ENCODE results near the gene NFIA. TPM values are rescaled to one million over a fixed set of nuclear protein-coding genes. Genes with fewer than 3 reads are reported as not detected.

Gene NFIA
- polyA plus RNA-seq, 3 donors, result 3.9 to 25.9 (median 18.2) TPM

DNA sequence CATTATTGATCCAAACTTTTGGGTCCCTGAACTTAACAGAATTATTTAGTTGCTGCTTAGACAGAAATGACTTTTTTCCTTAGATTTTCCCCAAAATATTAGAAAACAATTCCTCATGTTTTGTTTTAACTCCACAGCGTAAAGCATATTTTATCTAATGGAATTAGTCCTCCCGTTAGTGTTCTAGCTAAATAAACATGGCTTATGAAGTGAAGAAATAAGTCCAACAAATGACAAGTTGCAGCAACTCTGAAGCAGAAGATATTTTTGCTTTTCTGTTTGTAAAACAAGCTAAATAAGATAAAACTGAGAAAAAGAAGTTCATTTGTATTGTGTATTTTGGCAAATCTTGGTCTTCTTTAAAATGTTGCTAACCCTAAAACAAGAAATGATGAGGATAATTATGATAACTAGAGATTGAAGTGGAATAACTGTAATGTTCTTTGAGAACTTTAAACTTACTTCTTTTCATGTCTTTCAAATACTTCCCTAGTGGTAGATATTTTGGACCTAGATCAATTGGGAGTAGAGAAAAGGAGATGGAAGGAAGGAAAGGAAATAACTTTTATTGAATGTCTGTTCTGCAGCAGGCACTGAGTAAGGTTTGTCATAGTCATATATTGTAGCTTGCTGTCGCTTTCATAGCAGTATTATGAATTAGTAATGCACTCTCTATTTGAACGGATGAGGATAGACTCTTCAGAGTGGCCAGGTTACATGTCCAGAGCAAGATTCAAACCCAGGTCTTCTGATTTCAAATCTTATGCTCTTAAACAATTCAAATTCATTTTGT is 12.5 kb downstream of the NFIA start:
- H3K27ac ChIP-seq (ENCODE audit: low read depth, low read length), result no peak overlapping the region
- 43 to 66% (median 54%) methylated on average over 4 of the region's 4 CpGs for WGBS, 3 donors

DNA sequence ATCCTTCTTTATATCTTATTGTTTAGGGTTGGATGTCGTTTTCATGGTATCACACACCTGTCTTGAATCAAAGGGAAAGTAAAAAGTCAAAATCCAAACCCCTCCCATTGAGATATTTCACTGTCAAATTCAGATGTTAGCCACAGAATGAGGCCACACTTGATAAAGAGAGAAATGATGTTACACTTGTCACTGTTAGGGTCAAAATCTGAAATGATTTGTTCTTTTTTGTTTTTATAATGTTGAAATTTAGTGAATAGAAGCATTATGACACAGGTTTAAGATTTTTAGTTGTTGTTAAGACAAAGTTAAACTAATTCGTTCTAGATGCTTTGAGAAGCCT is 13.1 kb downstream of the NFIA start:
- 61 to 78% (median 72%) methylated on average over 2 of the region's 2 CpGs for WGBS, 3 donors
- no peak overlapping the region for H3K27ac ChIP-seq (ENCODE audit: low read depth, low read length)

DNA sequence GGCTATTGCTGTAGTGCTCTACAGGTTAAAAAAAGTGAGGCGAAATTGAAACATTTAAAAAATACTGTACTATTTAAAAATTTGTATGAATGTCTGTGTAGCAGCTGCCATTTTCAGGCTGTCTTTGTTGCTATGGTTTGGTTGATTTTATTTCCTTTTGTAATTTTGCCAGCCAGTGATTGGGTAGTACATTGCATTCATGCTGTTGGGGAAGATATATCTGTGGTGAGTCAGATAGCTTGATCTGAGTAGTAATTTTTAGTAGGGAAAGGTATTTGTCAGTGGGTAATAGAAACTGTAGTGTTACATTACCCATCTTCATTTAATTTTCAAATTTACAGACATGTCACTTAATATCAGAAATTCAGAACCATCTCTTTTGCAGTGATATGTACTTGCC is 15.0 kb downstream of the NFIA start:
- WGBS, 3 donors, result 95 to 97% (median 96%) methylated on average over 1 of the region's 1 CpG
- no peak overlapping the region for H3K27ac ChIP-seq (ENCODE audit: low read depth, low read length)

DNA sequence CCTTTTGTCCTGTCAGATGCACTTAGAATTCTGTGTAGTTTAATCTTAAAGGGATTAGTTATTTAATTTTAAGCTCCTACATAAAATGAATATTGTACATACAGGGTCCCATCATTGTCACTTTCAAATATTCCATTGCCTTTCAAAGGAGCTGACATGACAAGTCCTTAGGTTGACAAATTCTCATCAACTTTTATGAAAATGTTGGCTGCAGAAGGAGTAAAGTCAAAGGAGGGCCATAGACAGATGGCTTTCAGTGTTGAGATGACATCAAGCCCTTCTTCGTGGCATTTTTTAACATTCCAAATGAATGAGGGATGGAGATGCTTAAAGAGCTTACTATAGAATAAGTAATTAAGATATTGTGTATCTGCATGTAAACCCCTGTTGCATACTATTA is 15.4 kb downstream of the NFIA start:
- H3K27ac ChIP-seq (ENCODE audit: low read depth, low read length), result no peak overlapping the region
- 77 to 82% (median 80%) methylated on average over 1 of the region's 1 CpG for WGBS, 3 donors

DNA sequence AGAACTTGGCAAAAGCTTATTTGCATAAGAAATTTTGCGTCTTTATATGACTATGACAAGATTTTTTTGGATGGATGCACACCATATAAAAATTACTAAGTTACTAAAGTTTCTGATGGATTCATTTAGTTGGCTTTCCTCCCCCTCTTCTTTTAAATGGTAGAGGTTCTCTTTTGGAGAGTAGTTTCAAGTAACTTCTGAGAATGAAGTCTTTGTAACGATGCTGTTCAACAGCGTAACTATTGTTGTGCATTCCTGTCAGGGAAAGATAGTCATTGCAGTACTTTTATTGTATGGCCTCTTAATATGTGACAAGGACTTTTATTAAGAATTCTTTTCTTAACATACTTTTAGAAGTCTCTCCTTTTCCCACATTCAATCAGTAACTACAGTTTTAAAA is 16.0 kb downstream of the NFIA start:
- WGBS, 3 donors, result 66 to 81% (median 80%) methylated on average over 3 of the region's 3 CpGs
- no peak overlapping the region for H3K27ac ChIP-seq (ENCODE audit: low read depth, low read length)

DNA sequence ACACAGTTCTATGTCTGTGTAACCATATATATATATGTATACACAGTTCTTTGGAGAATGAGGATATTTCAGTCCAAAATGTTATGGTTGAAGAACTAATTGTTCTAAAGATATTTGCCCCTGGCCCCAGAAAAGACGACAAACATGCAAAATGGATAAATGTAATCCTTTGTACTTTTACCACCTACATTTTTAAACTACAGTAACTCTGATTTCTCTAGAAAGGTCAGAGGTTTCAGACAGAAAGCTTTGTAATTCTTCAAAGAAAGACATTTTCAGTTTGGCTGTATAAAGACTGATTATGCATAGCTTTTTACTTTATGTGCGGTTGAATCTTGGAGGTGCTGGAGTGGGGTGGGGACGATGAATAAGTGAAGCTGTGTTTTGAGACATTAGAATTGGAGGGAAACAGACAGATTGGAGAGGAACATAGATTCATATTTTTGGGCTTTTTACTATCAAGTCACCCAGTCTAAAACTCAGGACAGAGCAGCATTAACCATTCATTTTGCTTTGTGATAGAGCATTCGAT is 16.6 kb downstream of the NFIA start:
- H3K27ac ChIP-seq (ENCODE audit: low read depth, low read length), result no peak overlapping the region
- WGBS, 3 donors, result 80 to 91% (median 86%) methylated on average over 4 of the region's 4 CpGs

DNA sequence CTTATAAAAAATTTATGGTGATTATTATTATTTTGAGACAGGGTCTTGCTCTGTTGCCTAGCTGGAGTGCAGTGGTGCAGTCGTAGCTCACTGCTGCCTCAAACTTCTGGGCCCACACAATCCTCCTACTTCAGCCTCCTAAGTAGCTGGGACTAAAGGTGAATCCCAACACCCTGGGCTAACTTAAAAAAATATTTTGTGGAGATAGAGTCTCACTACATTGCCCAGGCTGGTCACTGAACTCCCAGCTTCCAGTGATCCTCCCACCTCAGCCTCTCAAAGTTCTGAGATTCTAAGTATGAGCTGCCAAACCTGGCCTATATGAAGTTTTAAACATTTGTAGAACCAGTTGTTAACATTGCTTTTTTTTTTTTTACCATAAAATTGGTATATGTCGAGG is 18.2 kb downstream of the NFIA start:
- H3K27ac ChIP-seq (ENCODE audit: low read depth, low read length), result no peak overlapping the region
- 93 to 100% (median 97%) methylated on average over 2 of the region's 2 CpGs for WGBS, 3 donors

DNA sequence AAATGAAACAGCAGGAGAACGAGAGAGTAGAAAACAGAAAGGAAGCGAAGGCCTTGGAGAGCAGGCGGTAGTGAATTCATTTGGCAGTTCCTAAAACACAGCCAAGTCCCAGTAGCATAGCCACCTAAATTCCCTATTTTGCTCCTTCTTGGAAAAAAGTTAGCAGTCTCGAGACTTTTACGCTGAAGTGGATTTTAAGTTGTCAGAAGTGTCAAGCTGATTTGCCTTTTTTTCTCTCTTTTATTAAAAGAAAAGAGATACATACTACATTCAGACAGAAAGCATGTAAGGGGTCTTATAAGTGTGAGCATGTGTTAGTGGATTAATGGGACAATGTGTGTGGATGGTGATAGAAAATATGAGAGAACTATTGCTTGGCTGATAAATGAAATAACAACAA is 19.2 kb downstream of the NFIA start:
- H3K27ac ChIP-seq (ENCODE audit: low read depth, low read length), result no peak overlapping the region
- WGBS, 3 donors, result 35 to 83% (median 40%) methylated on average over 5 of the region's 5 CpGs

DNA sequence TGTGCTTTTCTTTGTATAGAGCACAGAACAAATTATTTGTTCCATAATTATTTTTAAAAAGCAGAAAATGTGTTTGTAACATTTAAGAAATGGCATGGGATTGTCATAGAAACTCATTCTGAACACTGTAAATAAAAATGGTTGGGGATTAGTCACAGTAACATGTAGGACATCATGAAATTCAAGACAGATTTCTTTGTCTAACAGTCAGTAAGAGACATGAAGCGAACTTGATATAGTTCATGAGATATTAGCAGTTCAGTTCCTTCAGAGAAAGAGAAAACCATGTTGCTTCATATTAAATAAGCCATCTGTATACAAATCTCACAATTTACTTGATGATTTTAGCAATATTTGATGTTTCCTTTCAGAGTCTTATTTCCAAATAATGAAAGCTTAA is 19.7 kb downstream of the NFIA start:
- H3K27ac ChIP-seq (ENCODE audit: low read depth, low read length), result no peak overlapping the region
- WGBS, 3 donors, result 37 to 76% (median 41%) methylated on average over 1 of the region's 1 CpG

DNA sequence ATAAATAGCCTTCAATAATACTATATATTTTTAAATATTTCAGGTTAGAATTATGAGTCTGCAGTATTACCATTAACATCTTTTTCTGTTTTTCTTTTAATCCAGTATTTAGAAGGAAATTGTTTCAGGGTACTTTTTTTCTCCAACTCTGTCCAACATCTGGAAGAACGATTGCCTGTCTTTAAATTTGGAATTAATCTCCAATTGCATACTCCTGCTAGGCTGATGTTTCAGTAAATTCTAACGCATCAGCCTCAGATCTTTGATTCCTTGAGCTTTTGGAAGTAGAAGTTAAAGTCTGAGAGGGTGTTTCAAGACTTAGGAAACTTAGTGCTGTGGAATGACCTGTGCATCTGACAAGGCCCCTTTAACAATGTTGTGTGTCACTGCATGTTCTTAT is 20.3 kb downstream of the NFIA start:
- no peak overlapping the region for H3K27ac ChIP-seq (ENCODE audit: low read depth, low read length)
- 28 to 59% (median 43%) methylated on average over 2 of the region's 2 CpGs for WGBS, 3 donors

DNA sequence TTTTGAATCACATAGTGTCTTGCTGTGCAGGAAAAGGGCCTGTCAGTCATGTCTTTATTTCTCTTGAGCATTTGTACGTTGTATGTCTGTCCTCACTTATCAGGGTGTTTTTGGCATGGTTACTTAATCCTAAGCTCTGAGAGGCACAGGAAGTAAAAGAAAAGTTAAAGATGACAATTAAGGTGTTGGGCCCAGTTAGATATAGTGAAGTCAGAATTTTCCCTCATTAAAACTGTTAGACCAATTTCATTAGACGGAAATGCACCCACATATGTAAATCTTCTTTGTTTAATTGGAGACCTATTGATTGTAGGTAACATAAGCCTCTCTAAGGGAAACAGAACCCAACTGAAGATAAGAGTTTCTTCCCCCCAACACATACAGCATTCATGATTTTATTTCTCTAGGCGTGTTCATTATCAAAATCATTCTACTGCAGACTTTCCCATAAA is 21.9 kb downstream of the NFIA start:
- no peak overlapping the region for H3K27ac ChIP-seq (ENCODE audit: low read depth, low read length)
- 48 to 57% (median 51%) methylated on average over 3 of the region's 3 CpGs for WGBS, 3 donors

DNA sequence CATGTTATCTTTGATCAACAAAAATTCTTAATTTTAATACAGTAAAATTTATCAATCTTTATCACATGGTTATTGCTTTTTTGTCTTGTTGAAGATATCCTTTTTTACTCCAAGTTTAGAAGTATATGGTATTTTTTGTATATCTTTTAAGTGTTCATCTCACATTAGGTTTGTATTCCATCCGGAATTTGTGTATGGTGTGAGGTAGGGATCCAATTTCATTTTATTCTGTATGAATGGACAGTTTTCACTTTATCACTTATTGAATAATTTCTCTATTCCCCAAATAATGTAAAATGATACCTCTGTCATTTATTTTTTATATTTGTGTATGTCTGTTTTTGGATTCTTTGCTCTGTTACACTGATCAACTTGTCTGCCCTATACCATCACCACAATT is 25.3 kb downstream of the NFIA start:
- WGBS, 3 donors, result 54 to 99% (median 98%) methylated on average over 1 of the region's 1 CpG
- H3K27ac ChIP-seq (ENCODE audit: low read depth, low read length), result no peak overlapping the region

DNA sequence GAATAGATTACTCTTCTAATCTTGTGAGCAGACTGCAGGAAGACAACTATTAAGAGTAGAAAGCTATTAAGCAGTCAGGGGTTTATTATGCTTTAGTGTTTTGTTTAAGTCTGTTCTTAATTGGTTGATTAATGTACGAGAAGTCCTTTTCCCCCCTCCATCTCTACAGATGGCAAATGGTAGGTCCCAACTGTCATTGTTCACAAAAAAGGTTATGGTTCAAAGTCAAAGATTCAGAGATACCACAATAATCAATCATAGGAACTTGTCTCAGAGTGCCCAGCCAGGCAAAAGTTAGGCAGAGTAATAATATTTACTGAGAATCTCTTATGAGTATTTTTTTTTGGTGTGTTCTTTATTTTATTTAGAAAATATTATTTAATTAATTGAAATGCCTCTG is 26.8 kb downstream of the NFIA start:
- WGBS, 3 donors, result 21 to 78% (median 69%) methylated on average over 1 of the region's 1 CpG
- H3K27ac ChIP-seq (ENCODE audit: low read depth, low read length), result no peak overlapping the region

DNA sequence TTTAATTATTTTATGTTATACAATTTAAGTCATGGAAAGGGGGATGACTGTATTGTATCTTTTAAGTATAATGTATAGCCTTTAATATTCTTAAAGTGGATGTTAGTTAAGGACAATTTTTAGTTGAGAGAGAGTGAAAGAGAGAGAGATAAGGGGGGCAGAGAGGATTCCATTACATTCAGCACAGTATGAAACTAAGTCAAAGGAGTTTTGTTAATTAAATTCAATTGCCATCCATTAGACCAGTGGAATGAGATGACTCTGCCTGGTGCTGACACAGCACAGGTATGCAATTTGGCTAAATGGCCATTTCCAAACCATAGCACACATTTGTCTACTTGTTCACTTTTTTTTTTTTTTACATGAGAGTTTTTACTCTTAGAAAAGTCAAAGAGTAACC is 27.5 kb downstream of the NFIA start:
- H3K27ac ChIP-seq (ENCODE audit: low read depth, low read length), result no peak overlapping the region

DNA sequence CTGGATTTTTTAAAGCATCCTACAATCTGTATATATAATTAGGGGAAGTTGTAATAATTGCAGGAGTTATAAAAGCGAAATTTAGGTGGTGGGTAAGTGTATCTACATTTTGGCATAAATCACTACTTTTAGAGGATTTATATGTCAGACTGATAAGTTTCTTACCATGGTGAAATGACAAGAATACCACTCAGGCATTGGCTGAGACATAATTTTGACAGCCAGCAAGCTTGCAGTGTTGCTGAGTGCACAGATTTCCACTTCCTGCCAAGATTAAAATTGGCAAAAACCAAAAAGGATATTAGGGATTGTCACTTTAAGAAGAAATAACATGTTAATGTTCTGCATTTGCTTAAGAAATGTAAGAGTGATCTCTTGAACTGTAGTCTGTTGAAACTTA is 28.2 kb downstream of the NFIA start:
- WGBS, 3 donors, result 80 to 95% (median 80%) methylated on average over 1 of the region's 1 CpG
- no peak overlapping the region for H3K27ac ChIP-seq (ENCODE audit: low read depth, low read length)

DNA sequence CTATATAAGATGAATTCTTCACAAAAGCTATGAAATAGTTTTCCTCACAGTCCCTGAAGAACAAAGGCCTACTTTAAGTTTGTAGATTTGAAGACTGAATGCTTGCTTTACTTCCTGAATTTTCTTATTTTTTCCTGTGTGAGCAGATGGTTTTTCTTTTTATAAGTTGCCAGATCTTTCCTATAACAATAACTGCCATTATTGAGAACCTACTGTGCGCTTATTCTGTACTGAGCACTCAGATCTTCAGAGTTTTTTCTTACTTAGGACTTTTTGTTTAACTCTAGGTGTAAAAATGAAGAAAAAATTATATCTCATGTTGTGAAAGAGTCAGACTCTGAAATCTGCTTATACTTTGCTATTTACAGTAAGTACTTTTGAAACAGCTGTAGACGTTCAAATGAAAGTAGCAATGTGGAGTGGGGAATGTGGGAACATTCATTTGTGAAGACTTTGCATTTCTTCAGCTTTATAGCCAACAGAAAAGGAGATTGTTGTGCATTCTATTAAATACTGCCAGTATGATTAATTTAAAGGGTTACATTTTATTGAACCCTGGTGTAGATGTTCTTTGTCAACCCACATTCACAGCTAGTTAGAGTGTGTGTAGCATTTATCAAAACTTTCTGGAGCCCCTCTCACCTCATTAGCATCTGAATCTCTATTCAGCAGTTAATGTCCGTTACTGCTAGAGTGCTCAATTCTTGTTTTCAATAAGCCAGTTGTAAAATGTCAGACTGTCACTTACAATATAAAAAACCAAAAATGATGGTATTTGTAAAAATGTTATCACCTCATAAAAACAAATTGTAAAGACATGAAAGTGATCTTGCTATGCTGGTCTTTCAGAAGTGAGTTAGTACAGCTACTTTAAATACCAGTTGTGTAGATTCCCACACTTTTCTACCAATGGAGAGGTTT is 29.0 kb downstream of the NFIA start:
- no peak overlapping the region for H3K27ac ChIP-seq (ENCODE audit: low read depth, low read length)
- 52 to 68% (median 59%) methylated on average over 3 of the region's 3 CpGs for WGBS, 3 donors

DNA sequence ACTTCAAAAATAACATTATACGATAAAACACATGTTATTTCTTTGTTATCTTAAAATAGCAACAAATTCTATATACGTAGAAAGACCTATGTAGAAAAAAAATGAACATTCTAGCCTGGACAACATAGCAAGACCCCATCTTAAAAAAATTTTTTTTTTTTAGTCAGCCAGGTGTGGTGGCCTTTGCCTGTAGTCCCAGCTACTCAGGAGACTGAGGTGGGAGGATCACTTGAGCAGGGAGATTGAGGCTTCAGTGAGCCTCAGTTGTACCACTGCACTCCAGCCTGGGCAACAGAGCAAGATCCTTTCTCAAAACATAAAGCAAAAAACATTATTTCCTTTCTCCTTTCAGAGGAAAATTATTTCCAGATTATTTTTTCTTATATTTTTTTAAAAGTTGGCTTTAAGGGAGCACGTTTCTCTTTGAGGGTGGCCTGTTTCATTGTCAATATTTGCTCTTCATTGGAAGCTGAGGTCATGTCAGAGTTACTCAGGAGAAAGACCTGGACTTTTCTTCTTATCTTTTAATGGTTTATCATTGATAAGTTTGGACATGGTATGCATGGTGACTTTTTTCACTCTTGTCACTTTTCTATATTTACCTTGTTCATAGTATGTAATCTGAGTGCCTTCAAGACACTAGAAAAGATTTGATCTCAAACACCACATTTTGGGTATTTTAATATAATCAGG is 32.0 kb downstream of the NFIA start:
- 70 to 92% (median 91%) methylated on average over 3 of the region's 3 CpGs for WGBS, 3 donors
- no peak overlapping the region for H3K27ac ChIP-seq (ENCODE audit: low read depth, low read length)

DNA sequence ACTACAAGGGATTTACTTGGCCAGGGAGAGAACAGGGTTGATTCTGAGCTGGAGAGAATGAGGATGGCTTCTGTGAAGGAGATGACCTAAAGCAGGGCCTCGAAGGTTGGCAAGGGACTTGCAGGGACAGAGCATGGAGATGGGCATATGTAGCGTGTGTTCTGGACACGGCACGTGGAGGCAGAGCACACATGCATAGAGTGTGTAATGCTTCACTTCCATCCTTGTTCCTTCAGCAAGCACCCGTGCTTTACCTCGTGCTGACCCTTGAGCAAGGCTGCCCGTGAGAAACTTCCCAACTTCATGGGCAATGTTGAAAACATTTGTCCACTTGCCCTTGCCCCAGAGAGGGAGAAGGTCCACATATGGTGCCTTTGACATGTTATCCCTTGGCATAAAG is 33.1 kb downstream of the NFIA start:
- no peak overlapping the region for H3K27ac ChIP-seq (ENCODE audit: low read depth, low read length)
- whole genome bisulfite sequencing, 3 donors, result 86 to 96% (median 92%) methylated on average over 7 of the region's 7 CpGs

DNA sequence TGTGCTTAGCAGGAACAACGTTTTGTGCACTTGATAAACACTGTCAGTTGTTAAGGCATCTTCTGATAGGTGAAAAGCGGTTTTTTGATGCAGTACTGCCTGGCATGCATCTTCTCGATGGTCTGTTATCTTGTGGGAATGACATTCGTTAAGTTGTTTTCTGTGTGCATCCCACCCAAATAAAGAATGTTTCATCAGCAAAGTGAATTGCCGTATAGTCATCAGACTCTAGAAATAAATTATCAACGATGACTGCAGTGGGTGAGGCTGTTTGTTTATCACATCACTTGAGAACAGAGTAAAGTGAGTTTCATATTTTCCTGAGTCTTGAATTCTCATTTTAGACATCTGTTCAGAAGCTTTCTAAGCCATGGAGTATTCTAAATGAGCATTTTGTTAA is 34.1 kb downstream of the NFIA start:
- H3K27ac ChIP-seq (ENCODE audit: low read depth, low read length), result no peak overlapping the region
- 46 to 51% (median 50%) methylated on average over 6 of the region's 6 CpGs for WGBS, 3 donors

Measured in adipose tissue (tissue), 3 donors.